ENCODE results near the gene LMNA. TPM values are rescaled to one million over a fixed set of nuclear protein-coding genes. Genes with fewer than 3 reads are reported as not detected.

LMNA gene
- total RNA-seq, 8 experiments from 2014 or later: 29.8 to 370 (median 68.0) TPM

DNA sequence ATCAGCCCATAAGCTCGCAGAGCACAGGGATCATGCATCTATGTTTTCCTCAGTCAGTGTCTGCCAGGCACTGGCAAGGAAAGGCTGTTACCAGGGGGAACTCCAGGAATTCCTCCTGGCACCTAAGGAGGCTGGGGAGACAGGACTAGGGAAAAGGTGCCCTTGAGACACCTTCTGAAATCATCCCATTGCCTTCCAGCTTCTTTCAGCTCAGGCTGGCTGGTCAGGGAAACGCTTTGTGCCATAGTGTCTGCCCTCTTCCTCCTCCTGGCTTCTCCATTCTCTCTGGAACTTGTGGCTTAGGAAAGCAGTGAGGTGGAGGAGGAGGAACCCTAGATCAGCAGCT is 13.8 kb downstream of the LMNA start:
- no peak overlapping the region for H3K4me3 ChIP-seq
- H3K27ac ChIP-seq: no peak overlapping the region
- WGBS, 10 experiments: 67 to 94% (median 85%) methylated on average over 1 to 2 of the region's 2 CpGs; no CpG with 5 or more reads in 5 of the 10 experiments
- ATAC-seq (replicated peaks in 6 of 8): no peak
- H3K4me1 ChIP-seq (replicated peaks in 1 of 2): peaks cover 21 to 43% of the 10 kb centered on the region in 2 donors
- in situ Hi-C loops (cut with MboI; ENCODE audit: low pct_unique_long_range_greater_than_20kb in 2 of 9, low sequenced_read_pairs in 9 of 9, unreplicated experiment in 9 of 9): loop anchor here in 1 of 9 experiments (25.0 kb wide), 1 partner anchor 109 kb away; the partner anchor contains the start of genes BGLAP and PAQR6

DNA sequence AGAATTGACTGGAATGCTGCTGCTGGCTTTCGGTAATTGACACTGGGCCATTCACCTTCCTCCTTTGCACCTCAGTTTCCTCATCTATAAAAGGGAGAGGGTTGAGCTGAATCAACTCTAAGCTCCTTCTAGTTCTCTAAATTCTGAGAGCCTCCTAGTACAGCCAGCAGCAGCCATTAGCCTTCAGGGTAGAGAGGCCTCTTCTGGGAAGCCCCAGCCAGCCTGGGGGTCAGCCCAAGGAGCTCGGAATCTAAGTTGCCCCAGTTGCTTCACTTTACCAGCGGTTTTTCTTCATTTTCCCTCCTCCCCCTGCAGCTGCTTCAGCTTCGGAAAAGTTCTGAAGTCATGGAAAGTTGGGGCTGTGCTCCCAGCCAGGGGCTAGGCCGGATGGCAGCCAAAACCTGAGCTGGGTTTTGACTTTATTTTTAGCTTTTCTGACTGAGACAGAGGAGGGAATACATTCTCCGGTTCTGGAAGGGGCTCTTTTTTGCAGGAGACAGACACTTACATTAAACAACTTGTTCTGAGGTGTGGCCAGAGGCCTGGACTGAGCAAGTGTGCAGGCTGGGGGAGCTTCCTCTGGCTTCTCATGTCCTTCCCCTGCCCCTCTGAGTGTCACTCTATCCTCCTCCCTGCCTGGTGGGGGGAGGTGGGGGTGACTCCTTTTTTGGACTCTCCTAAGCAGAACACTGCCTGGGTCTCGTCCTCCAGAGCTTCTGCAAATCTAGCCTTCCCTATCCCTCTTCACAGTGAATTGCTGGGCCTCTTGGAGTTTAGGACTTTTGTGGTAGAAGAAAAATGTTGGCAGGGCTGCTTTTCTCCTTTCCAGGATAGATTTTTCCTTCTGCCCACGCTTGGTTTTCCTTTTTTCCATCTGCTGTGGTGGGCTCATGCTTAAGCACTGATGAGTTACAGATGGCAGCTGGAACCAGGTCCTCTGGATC is 14.4 kb downstream of the LMNA start:
- no peak overlapping the region for H3K27ac ChIP-seq
- no peak overlapping the region for H3K4me3 ChIP-seq
- WGBS, 10 experiments: 0 to 77% (median 67%) methylated on average over 1 to 7 of the region's 8 CpGs; no CpG with 5 or more reads in 1 of the 10 experiments
- no peak for ATAC-seq (replicated peaks in 6 of 8)
- in situ Hi-C loops (cut with MboI; ENCODE audit: low pct_unique_long_range_greater_than_20kb in 2 of 9, low sequenced_read_pairs in 9 of 9, unreplicated experiment in 9 of 9): loop anchor here in 1 of 9 experiments (25.0 kb wide), 1 partner anchor 108 kb away; the partner anchor contains the start of genes BGLAP and PAQR6
- peaks cover 18 to 36% of the 10 kb centered on the region in 2 donors for H3K4me1 ChIP-seq (replicated peaks in 1 of 2)

- in situ Hi-C loops (cut with MboI; ENCODE audit: low pct_unique_long_range_greater_than_20kb in 2 of 9, low sequenced_read_pairs in 9 of 9, unreplicated experiment in 9 of 9): loop anchor here in 3 of 9 experiments (5.0 to 25.0 kb wide), 3 partner anchors 33 to 107 kb away; partner anchors contain the start of genes BGLAP (in 1 of the 3) and PAQR6 (in 1 of the 3)
- Histone ChIP-seq H3K4me3 (no peak overlapping the region), H3K27ac (peak overlapping the region; percentile 16 to 35), H3K4me1 (replicated peaks in 1 of 2) (peaks cover 18 to 31% of the 10 kb centered on the region in 2 donors)
- WGBS, 10 experiments: 0 to 88% (median 43%) methylated on average over 1 to 6 of the region's 7 CpGs; no CpG with 5 or more reads in 2 of the 10 experiments
- peak; percentile 43 to 87 (median 82) for ATAC-seq (replicated peaks in 6 of 8)
Measured at GRCh38 chr1:156129687-156130577, 15.4 kb downstream of the LMNA start.

DNA sequence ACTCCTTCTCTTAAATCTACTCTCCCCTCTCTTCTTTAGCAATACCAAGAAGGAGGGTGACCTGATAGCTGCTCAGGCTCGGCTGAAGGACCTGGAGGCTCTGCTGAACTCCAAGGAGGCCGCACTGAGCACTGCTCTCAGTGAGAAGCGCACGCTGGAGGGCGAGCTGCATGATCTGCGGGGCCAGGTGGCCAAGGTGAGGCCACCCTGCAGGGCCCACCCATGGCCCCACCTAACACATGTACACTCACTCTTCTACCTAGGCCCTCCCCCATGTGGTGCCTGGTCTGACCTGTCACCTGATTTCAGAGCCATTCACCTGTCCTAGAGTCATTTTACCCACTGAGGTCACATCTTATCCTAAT is 16.0 kb downstream of the LMNA start:
- H3K4me1 ChIP-seq (replicated peaks in 1 of 2): peaks cover 18 to 29% of the 10 kb centered on the region in 2 donors
- no peak for ATAC-seq (replicated peaks in 6 of 8)
- H3K27ac ChIP-seq: no peak overlapping the region
- in situ Hi-C loops (cut with MboI; ENCODE audit: low pct_unique_long_range_greater_than_20kb in 2 of 9, low sequenced_read_pairs in 9 of 9, unreplicated experiment in 9 of 9): loop anchor here in 3 of 9 experiments (5.0 to 25.0 kb wide), 3 partner anchors 33 to 107 kb away; partner anchors contain the start of genes BGLAP (in 1 of the 3) and PAQR6 (in 1 of the 3)
- 17 to 100% (median 65%) methylated on average over 1 to 6 of the region's 6 CpGs; no CpG with 5 or more reads in 6 of the 10 experiments for WGBS, 10 experiments
- no peak overlapping the region for H3K4me3 ChIP-seq

- Histone ChIP-seq H3K27ac (no peak overlapping the region), H3K4me3 (no peak overlapping the region), H3K4me1 (replicated peaks in 1 of 2) (peaks cover 3% of the 10 kb centered on the region in 2 donors)
- no peak for ATAC-seq (replicated peaks in 6 of 8)
- 78 to 100% (median 96%) methylated on average over 1 to 13 of the region's 18 CpGs; no CpG with 5 or more reads in 4 of the 10 experiments for WGBS, 10 experiments
- in situ Hi-C loops (cut with MboI; ENCODE audit: low pct_unique_long_range_greater_than_20kb in 2 of 9, low sequenced_read_pairs in 9 of 9, unreplicated experiment in 9 of 9): loop anchor here in 3 of 9 experiments (5.0 to 25.0 kb wide), 3 partner anchors 38 to 102 kb away; partner anchors contain the start of genes BGLAP (in 1 of the 3) and PAQR6 (in 1 of the 3)
Measured at GRCh38 chr1:156134716-156135435, 20.4 kb downstream of the LMNA start.

DNA sequence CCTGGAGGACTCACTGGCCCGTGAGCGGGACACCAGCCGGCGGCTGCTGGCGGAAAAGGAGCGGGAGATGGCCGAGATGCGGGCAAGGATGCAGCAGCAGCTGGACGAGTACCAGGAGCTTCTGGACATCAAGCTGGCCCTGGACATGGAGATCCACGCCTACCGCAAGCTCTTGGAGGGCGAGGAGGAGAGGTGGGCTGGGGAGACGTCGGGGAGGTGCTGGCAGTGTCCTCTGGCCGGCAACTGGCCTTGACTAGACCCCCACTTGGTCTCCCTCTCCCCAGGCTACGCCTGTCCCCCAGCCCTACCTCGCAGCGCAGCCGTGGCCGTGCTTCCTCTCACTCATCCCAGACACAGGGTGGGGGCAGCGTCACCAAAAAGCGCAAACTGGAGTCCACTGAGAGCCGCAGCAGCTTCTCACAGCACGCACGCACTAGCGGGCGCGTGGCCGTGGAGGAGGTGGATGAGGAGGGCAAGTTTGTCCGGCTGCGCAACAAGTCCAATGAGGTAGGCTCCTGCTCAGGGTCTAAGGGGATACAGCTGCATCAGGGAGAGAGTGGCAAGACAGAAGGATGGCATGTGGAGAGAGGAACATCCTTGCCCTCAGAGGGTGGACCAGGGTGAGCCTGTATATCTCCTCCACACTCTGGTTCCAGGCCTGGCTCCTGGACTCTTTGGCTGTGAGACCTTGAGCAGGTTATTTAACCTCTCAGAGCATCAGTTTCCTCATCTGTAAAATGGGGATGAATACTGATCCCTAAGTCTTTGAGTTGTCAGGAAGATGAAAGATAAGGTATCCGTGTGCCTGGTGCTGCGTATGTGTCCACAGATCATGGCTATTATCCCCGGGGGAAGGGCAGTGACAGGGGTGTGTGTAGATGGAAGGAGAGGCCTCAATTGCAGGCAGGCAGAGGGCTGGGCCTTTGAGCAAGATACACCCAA is 21.7 kb downstream of the LMNA start:
- in situ Hi-C loops (cut with MboI; ENCODE audit: low pct_unique_long_range_greater_than_20kb in 2 of 9, low sequenced_read_pairs in 9 of 9, unreplicated experiment in 9 of 9): loop anchor here in 1 of 9 experiments (25.0 kb wide), 1 partner anchor 101 kb away; the partner anchor contains the start of genes BGLAP and PAQR6
- Histone ChIP-seq H3K4me3 (no peak overlapping the region), H3K4me1 (replicated peaks in 1 of 2) (no peaks in the 10 kb centered on the region), H3K27ac (no peak overlapping the region)
- peak in 1 of 8 experiments; percentile 3 for ATAC-seq (replicated peaks in 6 of 8)
- 92 to 100% (median 95%) methylated on average over 5 to 17 of the region's 34 CpGs; no CpG with 5 or more reads in 4 of the 10 experiments for WGBS, 10 experiments

DNA sequence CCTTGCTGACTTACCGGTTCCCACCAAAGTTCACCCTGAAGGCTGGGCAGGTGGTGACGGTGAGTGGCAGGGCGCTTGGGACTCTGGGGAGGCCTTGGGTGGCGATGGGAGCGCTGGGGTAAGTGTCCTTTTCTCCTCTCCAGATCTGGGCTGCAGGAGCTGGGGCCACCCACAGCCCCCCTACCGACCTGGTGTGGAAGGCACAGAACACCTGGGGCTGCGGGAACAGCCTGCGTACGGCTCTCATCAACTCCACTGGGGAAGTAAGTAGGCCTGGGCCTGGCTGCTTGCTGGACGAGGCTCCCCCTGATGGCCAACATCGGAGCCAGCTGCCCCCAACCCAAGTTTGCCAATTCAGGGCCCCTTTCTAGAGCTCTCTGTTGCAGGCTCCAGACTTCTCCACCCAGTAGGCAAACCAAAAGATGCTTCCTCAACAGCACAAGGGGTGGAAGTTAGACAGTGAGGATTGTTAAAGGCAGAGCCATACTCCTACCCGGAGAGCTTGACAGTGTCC is 22.5 kb downstream of the LMNA start:
- 69 to 92% (median 80%) methylated on average over 1 to 9 of the region's 12 CpGs; no CpG with 5 or more reads in 5 of the 10 experiments for WGBS, 10 experiments
- Histone ChIP-seq H3K4me1 (replicated peaks in 1 of 2) (no peaks in the 10 kb centered on the region), H3K27ac (no peak overlapping the region), H3K4me3 (no peak overlapping the region)
- no peak for ATAC-seq (replicated peaks in 6 of 8)
- in situ Hi-C loops (cut with MboI; ENCODE audit: low pct_unique_long_range_greater_than_20kb in 2 of 9, low sequenced_read_pairs in 9 of 9, unreplicated experiment in 9 of 9): loop anchor here in 1 of 9 experiments (25.0 kb wide), 1 partner anchor 100 kb away; the partner anchor contains the start of genes BGLAP and PAQR6

DNA sequence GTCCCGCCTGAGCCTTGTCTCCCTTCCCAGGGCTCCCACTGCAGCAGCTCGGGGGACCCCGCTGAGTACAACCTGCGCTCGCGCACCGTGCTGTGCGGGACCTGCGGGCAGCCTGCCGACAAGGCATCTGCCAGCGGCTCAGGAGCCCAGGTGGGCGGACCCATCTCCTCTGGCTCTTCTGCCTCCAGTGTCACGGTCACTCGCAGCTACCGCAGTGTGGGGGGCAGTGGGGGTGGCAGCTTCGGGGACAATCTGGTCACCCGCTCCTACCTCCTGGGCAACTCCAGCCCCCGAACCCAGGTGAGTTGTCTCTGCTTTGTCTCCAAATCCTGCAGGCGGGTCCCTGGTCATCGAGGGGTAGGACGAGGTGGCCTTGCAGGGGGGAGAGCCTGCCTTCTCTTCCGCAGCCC is 24.0 kb downstream of the LMNA start:
- no peaks in the 10 kb centered on the region for H3K4me1 ChIP-seq (replicated peaks in 1 of 2)
- in situ Hi-C loops (cut with MboI; ENCODE audit: low pct_unique_long_range_greater_than_20kb in 2 of 9, low sequenced_read_pairs in 9 of 9, unreplicated experiment in 9 of 9): loop anchor here in 1 of 9 experiments (25.0 kb wide), 1 partner anchor 99 kb away; the partner anchor contains the start of genes BGLAP and PAQR6
- WGBS, 10 experiments: 83 to 100% (median 91%) methylated on average over 4 to 8 of the region's 22 CpGs; no CpG with 5 or more reads in 7 of the 10 experiments

DNA sequence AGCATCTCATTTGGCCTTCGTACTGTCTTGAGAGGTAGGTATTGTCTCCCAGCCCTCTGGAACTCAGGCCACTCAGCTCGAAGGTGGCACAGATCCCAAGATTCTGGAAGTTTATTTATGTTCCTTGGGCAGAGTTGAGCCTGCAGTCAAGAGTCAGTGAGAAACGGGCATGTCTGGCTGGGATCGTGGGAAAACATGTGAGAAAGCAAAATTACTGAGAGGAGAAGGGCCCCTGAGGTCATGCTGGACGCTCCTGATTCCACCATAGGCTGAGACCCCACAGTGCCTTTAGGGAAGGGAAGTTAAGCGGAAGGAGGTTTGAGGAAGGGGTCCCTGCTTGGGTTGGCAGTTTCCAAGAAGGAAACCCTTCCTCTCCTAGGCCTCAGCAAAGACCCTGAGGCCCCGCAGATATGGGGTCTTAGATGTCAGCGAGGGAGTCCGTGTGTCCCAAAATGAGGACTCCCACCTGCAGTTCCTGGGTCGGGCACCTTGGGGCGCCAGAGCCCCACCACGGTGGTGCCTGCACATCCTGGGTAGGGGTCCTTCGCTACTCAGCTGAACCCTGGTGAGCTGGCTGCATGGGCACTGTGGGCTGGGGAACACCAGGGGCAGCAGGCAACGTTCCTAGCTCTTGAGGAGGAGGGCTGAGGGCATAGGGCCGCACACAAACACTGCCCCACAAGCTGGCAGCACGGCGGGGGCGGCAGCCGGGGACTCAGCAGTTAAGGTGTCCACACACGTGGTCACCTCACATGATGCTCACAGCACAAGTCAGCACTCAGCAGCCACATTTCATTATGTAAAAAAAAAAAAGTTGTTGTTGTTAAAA is 26.6 kb downstream of the LMNA start:
- in situ Hi-C loops (cut with MboI; ENCODE audit: low pct_unique_long_range_greater_than_20kb in 2 of 9, low sequenced_read_pairs in 9 of 9, unreplicated experiment in 9 of 9): loop anchor here in 3 of 9 experiments (10.0 to 25.0 kb wide), 3 partner anchors 74 to 96 kb away; partner anchors contain the start of genes BGLAP (in 1 of the 3), PAQR6 (in 1 of the 3) and PMF1 (in 1 of the 3)
- WGBS, 10 experiments: 20 to 60% (median 40%) methylated on average over 1 to 18 of the region's 20 CpGs; no CpG with 5 or more reads in 3 of the 10 experiments
- Histone ChIP-seq H3K4me3 (no peak overlapping the region), H3K4me1 (replicated peaks in 1 of 2) (peaks cover under 1 to 3% of the 10 kb centered on the region in 2 donors), H3K27ac (no peak overlapping the region)
- peak; percentile 5 to 62 (median 44) for ATAC-seq (replicated peaks in 6 of 8)

More for the DNA sequence above, 24.0 kb downstream of the LMNA start:
- Histone ChIP-seq H3K4me3 (no peak overlapping the region), H3K27ac (no peak overlapping the region)
- peak in 1 of 8 experiments; percentile 7 for ATAC-seq (replicated peaks in 6 of 8)
